Measurements from ENCODE around the gene SYNC. TPM values are rescaled to one million over a fixed set of nuclear protein-coding genes. Genes with fewer than 3 reads are reported as not detected.

Gene SYNC
- 2.7 and 3.0 TPM in 2 replicates for total RNA-seq (2014; rRNA removed; shearing (Covaris generic))
- polyA plus RNA-seq (2015; cell fraction: cytosol; rRNA removed), result 0.72 and 0.94 TPM in 2 replicates
- 0.46 and 1.0 TPM in 2 replicates for polyA plus RNA-seq (2015; cell fraction: nucleus; rRNA removed)

- no peak for DNase-seq (ENCODE audit: low read depth, low spot score)
- in situ Hi-C loops (cut with HindIII; ENCODE audit: low pct_unique_long_range_greater_than_20kb, low sequenced_read_pairs), result no loop called here
Observed at GRCh38 chr1:32702599-32703478, at the start of gene SYNC. TSS of gene SYNC (minus strand) at chr1:32702770. CDS start at chr1:32702660, 110 bp downstream.

- peak; percentile 72 for DNase-seq (ENCODE audit: low read depth, low spot score)
- in situ Hi-C loops (cut with HindIII; ENCODE audit: low pct_unique_long_range_greater_than_20kb, low sequenced_read_pairs), result no loop called here
Observed at GRCh38 chr1:32749771-32750170, 47.2 kb upstream of the SYNC start.

GRCh38 chr1:32749332-32749731 is 46.8 kb upstream of the SYNC start:
- in situ Hi-C loops (cut with HindIII; ENCODE audit: low pct_unique_long_range_greater_than_20kb, low sequenced_read_pairs), result no loop called here
- no peak for DNase-seq (ENCODE audit: low read depth, low spot score)

- no peak for DNase-seq (ENCODE audit: low read depth, low spot score)
- in situ Hi-C loops (cut with HindIII; ENCODE audit: low pct_unique_long_range_greater_than_20kb, low sequenced_read_pairs), result no loop called here
Observed at GRCh38 chr1:32748926-32749325, 46.4 kb upstream of the SYNC start.

- in situ Hi-C loops (cut with HindIII; ENCODE audit: low pct_unique_long_range_greater_than_20kb, low sequenced_read_pairs), result no loop called here
- DNase-seq (ENCODE audit: low read depth, low spot score), result no peak
Observed at GRCh38 chr1:32748348-32748747, 45.8 kb upstream of the SYNC start.

GRCh38 chr1:32746130-32746529 is 43.6 kb upstream of the SYNC start:
- no peak for DNase-seq (ENCODE audit: low read depth, low spot score)
- in situ Hi-C loops (cut with HindIII; ENCODE audit: low pct_unique_long_range_greater_than_20kb, low sequenced_read_pairs), result no loop called here

GRCh38 chr1:32744071-32744425 is 41.5 kb upstream of the SYNC start:
- in situ Hi-C loops (cut with HindIII; ENCODE audit: low pct_unique_long_range_greater_than_20kb, low sequenced_read_pairs), result no loop called here
- no peak for DNase-seq (ENCODE audit: low read depth, low spot score)

- no peak for DNase-seq (ENCODE audit: low read depth, low spot score)
- in situ Hi-C loops (cut with HindIII; ENCODE audit: low pct_unique_long_range_greater_than_20kb, low sequenced_read_pairs), result no loop called here
Observed at GRCh38 chr1:32743380-32744070, 41.0 kb upstream of the SYNC start.

- in situ Hi-C loops (cut with HindIII; ENCODE audit: low pct_unique_long_range_greater_than_20kb, low sequenced_read_pairs), result no loop called here
- DNase-seq (ENCODE audit: low read depth, low spot score), result no peak
Observed at GRCh38 chr1:32742956-32743355, 40.4 kb upstream of the SYNC start.

GRCh38 chr1:32742199-32742947 is 39.8 kb upstream of the SYNC start:
- no peak for DNase-seq (ENCODE audit: low read depth, low spot score)
- in situ Hi-C loops (cut with HindIII; ENCODE audit: low pct_unique_long_range_greater_than_20kb, low sequenced_read_pairs), result no loop called here

GRCh38 chr1:32741413-32742198 is 39.0 kb upstream of the SYNC start:
- in situ Hi-C loops (cut with HindIII; ENCODE audit: low pct_unique_long_range_greater_than_20kb, low sequenced_read_pairs), result no loop called here
- no peak for DNase-seq (ENCODE audit: low read depth, low spot score)

- no peak for DNase-seq (ENCODE audit: low read depth, low spot score)
- in situ Hi-C loops (cut with HindIII; ENCODE audit: low pct_unique_long_range_greater_than_20kb, low sequenced_read_pairs), result no loop called here
Observed at GRCh38 chr1:32741059-32741412, 38.5 kb upstream of the SYNC start.

GRCh38 chr1:32736812-32737791 is 34.5 kb upstream of the SYNC start:
- DNase-seq (ENCODE audit: low read depth, low spot score), result no peak
- in situ Hi-C loops (cut with HindIII; ENCODE audit: low pct_unique_long_range_greater_than_20kb, low sequenced_read_pairs), result no loop called here

- no peak for DNase-seq (ENCODE audit: low read depth, low spot score)
- in situ Hi-C loops (cut with HindIII; ENCODE audit: low pct_unique_long_range_greater_than_20kb, low sequenced_read_pairs), result no loop called here
Observed at GRCh38 chr1:32733582-32734321, 31.2 kb upstream of the SYNC start.

GRCh38 chr1:32729254-32730046 is 26.9 kb upstream of the SYNC start:
- no peak for DNase-seq (ENCODE audit: low read depth, low spot score)
- in situ Hi-C loops (cut with HindIII; ENCODE audit: low pct_unique_long_range_greater_than_20kb, low sequenced_read_pairs), result no loop called here
